Cortex of kidney (tissue), 1 donor: ENCODE results near the gene ADRA1B.

Experiments used
- DNase-seq: peaks from one replicate; lab custom pipeline; 2025; lab: John Stamatoyannopoulos, UW

Gene ADRA1B

DNA sequence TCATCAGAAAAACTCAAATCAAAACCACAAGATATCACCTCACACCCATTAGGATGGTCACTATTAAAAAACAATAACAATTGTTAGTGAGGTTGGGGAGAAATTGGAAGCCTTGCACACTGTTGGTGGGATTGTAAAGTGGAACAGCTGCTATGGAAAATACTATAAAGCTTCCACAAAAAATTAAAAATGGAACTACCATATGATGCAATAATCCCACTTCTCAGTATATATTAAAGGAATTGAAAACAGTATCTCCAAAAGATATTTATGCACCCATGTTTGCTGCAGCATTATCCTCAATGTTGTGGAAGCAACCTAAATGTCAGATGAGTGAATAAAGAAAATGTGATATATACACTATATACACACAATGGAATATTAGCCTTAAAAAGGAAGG is 14.5 kb upstream of the ADRA1B start:
- no peak for DNase-seq

- DNase-seq = no peak
These were observed 13.7 kb upstream of the ADRA1B start for GRCh38 chr5:159902444-159903121.

DNA sequence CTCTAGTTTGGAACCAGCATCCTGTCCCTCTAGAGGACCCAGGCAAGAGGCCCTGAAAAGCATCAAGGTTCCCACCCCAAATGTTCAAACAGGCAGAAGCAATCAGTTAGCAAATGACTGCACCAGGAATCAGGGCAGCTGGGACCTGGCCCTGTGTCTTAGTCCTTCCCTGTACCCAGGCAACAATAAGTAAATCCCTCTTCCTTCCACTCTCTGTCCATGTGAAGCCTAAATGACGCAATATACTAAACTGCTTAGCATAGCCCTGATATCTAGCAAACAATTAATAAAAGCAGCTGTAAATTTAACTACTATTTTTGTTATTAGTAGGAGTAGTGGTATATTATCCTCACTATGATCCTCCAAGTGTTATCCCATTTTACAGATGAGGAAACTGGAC is 13.2 kb upstream of the ADRA1B start:
- DNase-seq = no peak

DNA sequence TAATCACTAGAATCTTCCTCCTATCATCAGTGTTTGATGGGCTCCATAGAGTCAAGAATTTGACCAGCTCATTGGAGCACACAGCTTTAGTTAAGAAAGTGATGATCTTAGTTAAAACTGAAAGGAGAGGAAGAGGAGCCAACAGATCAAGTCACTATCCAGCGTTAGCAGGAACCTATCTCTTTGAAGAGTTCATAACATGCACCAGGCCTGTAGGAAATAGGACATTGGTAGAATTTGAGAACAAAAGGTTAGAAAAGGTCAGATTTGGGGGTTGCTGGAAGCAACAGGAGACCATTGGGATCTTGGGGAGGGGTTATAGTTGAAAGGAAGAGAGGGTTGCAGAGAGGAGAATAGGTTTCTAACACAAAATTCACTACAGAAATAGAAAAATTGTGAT is 11.4 kb upstream of the ADRA1B start:
- no peak for DNase-seq

DNA sequence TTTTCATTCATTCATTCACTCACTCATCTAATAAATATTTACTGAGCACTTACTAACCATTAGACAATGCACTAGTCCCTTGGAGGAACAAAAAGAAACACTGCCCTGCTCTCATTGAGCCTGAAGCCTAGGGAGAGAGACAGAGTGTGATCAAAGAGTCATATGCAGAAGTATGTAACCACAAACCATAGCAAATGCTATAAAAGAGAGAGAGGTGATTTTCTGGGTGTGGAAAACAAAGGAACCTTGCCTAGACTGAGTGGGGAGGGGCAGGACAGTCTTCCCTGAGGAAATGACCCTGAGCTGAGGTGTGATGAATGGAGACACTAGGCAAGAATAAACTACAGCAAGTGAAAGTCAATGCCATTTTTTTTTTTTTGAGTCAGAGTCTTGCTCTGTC is 10.8 kb upstream of the ADRA1B start:
- no peak for DNase-seq

- no peak for DNase-seq
These were observed 9.8 kb upstream of the ADRA1B start for GRCh38 chr5:159906463-159906862.

GRCh38 chr5:159906943-159907342 is 9.3 kb upstream of the ADRA1B start:
- DNase-seq = no peak

GRCh38 chr5:159907689-159908590 is 8.3 kb upstream of the ADRA1B start:
- no peak for DNase-seq

- no peak for DNase-seq
These were observed 7.7 kb upstream of the ADRA1B start for GRCh38 chr5:159908591-159908940.

- no peak for DNase-seq
These were observed 7.2 kb upstream of the ADRA1B start for GRCh38 chr5:159909126-159909525.

DNA sequence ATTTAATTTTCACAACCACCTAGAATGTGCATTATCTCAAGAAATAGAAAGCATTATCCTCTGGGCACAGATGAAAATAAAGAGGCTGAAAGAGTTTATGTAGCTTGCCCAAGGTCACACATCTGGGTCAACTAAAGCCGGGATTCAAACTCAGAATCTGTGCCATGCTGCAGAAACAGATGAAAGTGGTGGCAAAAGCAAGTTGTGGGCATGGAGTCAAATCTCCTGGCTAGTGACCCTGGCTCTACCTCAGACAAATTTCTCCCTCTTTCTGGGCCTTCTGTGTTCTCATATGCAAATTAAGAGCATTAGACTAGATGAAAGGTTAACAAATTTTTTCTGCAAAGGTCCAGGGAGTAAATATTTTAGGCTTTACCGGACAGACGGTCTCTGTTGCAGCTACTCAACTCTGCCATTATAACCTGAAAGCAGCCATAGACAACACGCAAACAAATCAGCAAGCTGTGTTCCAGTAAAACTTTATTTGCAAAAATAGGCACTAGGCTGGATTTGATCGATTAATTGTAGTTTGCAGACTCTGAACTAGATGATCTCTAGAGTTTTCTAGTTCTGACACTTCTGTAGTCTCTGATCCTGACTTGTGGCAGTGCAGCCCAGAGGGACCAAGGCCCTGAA is 6.0 kb upstream of the ADRA1B start:
- no peak for DNase-seq

- no peak for DNase-seq
These were observed 5.4 kb upstream of the ADRA1B start for GRCh38 chr5:159910843-159911229.

DNA sequence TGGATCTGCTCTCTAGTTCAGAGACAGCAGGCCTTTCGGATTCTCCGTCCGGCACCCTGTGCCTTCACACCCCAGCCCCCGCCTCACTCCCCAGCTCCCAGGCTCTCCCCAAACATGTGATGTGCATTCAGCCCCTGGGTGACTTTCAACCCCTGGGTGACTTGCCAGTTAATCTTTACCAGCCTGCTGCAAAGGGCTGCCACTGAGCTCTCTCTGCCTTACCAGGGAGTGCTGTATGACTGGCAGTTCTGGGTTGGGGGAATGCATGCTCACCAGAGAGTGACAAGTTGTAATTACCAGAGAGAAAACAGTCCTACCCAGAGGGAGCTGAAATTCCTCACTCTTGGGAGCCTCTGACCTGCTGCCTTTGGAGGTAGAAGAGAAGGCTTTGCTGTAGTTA is 4.9 kb upstream of the ADRA1B start:
- DNase-seq = no peak

- DNase-seq = no peak
These were observed 4.1 kb upstream of the ADRA1B start for GRCh38 chr5:159912033-159912800.

- no peak for DNase-seq
These were observed 3.2 kb upstream of the ADRA1B start for GRCh38 chr5:159913048-159913447.

DNA sequence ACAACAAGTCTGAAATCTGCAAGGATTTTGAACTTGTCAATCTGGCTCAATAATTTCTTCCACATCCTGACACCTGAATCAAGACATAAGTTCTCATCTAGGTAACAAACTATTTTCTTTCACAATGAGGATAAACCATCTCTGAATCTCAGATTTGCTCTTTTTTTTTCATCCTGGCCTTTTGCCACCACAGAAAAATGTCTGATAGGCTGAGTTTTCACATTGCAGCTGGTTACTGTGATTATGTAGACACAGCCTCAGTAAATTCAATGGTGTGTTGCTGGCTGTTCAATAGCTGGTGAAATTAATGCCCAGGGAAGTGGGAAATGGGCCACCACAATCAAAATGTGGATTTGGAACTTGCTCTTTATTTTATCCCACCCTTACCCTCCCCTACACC is 2.8 kb upstream of the ADRA1B start:
- no peak for DNase-seq

- no peak for DNase-seq
These were observed 819 bp downstream of the ADRA1B start for GRCh38 chr5:159916841-159917761.

DNA sequence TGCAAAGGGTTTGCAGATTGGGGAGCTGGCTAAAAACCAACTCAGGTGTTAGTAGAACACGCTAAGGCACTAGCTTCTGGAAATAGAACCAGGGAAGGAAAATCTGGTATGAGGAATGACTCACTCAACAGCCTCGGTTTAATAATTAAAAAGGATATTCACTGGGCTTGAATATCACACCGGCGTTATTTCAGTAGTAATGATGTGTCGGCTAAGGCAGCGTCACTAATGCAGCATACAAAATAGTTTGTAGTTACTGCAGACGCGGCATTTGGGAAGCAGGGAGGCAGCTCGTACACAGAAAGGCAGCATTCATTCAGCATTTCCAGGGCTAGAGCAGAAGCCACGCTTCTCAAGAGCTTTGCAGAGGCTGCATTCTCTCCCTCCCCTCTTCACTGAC is 1.7 kb downstream of the ADRA1B start:
- DNase-seq = no peak

DNA sequence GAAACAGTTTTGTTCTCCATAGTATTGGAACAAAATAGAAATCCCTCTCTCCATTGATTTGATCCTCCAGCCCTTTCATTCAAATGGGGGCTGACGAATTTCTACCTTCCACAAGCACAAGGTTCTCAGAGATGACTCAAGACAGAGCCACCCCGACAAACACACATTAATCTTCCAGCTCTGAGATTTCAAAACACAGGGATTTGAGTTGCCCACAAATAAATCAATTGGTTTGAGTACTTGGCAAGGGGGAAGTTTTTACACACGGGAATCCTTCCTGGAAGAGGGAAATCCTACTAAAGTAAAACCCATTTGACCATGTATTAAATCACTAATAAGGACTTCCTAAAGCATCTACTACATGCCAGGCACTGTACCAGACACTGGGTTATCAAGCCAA is 5.4 kb downstream of the ADRA1B start:
- DNase-seq = no peak

DNA sequence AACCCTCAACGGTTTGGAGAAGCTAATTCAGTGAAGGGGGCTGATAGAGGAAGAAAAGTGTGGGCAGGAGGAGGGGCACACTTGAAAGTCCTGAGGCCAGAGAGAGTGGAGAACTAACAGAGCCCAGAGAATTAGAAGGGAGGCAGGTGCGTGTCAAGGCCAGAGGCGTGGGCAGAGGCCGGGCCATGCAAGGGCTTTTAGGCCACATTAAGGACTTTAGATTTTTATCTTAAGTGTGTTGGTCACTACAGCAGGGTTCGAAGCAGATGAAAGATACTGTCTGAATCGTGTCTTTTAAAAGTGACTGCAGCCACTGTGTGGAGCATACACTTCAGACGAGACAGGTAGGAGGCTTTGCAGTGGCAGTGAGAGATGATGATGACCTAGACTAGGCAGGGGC is 6.7 kb downstream of the ADRA1B start:
- no peak for DNase-seq
